IPS-18c (cell line): ENCODE measurements around the gene NES.

Source experiments
- H3K4me3 ChIP-seq: 2 replicates; pipeline ENCODE4 v1.7.0; 2013; ENCODE audit warnings: low read depth, mild to moderate bottlenecking, low read length, moderate library complexity; ENCODE audit not compliant: insufficient read depth
- H3K9me3 ChIP-seq: one replicate; pipeline ENCODE4 v1.6.1; 2013; ENCODE audit warnings: mild to moderate bottlenecking, low read length, moderate library complexity; ENCODE audit not compliant: control insufficient read depth, insufficient read depth

Gene NES

GRCh38 chr1:156671804-156672203 lies 5.4 kb downstream of the NES start:
- Histone ChIP-seq H3K4me3 (no peak overlapping the region), H3K9me3 (no peaks in the 10 kb centered on the region)

GRCh38 chr1:156670791-156671190 lies 6.4 kb downstream of the NES start:
- no peak overlapping the region for H3K4me3 ChIP-seq
- no peaks in the 10 kb centered on the region for H3K9me3 ChIP-seq

- Histone ChIP-seq H3K9me3 (no peaks in the 10 kb centered on the region), H3K4me3 (no peak overlapping the region)
Measured at GRCh38 chr1:156670359-156670758, 6.8 kb downstream of the NES start.

GRCh38 chr1:156669794-156670193 lies 7.4 kb downstream of the NES start:
- H3K9me3 ChIP-seq = no peaks in the 10 kb centered on the region
- no peak overlapping the region for H3K4me3 ChIP-seq

GRCh38 chr1:156668801-156669637 lies 8.2 kb downstream of the NES start:
- Histone ChIP-seq H3K4me3 (no peak overlapping the region; the same call in 1 of the 2 replicates), H3K9me3 (no peaks in the 10 kb centered on the region)

- Histone ChIP-seq H3K9me3 (no peaks in the 10 kb centered on the region), H3K4me3 (no peak overlapping the region)
Measured at GRCh38 chr1:156667968-156668709, 9.1 kb downstream of the NES start.

GRCh38 chr1:156667610-156667967 lies 9.6 kb downstream of the NES start:
- Histone ChIP-seq H3K4me3 (no peak overlapping the region), H3K9me3 (no peaks in the 10 kb centered on the region)

GRCh38 chr1:156666862-156667609 lies 10.2 kb downstream of the NES start:
- Histone ChIP-seq H3K4me3 (no peak overlapping the region), H3K9me3 (no peaks in the 10 kb centered on the region)

- H3K4me3 ChIP-seq = no peak overlapping the region
Measured at GRCh38 chr1:156665539-156665938, 11.7 kb downstream of the NES start.

GRCh38 chr1:156664767-156665411 lies 12.3 kb downstream of the NES start:
- Histone ChIP-seq H3K4me3 (no peak overlapping the region), H3K9me3 (no peaks in the 10 kb centered on the region)

More at GRCh38 chr1:156665539-156665938, 11.7 kb downstream of the NES start:
- no peaks in the 10 kb centered on the region for H3K9me3 ChIP-seq

GRCh38 chr1:156664046-156664766 lies 13.0 kb downstream of the NES start:
- Histone ChIP-seq H3K4me3 (no peak overlapping the region; the same call in 1 of the 2 replicates), H3K9me3 (no peaks in the 10 kb centered on the region)

- H3K4me3 ChIP-seq = no peak overlapping the region
- no peaks in the 10 kb centered on the region for H3K9me3 ChIP-seq
Measured at GRCh38 chr1:156663178-156663577, 14.0 kb downstream of the NES start.

- no peaks in the 10 kb centered on the region for H3K9me3 ChIP-seq
- H3K4me3 ChIP-seq = no peak overlapping the region
Measured at GRCh38 chr1:156662800-156663055, 14.5 kb downstream of the NES start.

- no peak overlapping the region for H3K4me3 ChIP-seq
- no peaks in the 10 kb centered on the region for H3K9me3 ChIP-seq
Measured at GRCh38 chr1:156662005-156662799, 15.0 kb downstream of the NES start.

GRCh38 chr1:156660752-156661112 lies 16.5 kb downstream of the NES start:
- H3K4me3 ChIP-seq = no peak overlapping the region
- no peaks in the 10 kb centered on the region for H3K9me3 ChIP-seq

GRCh38 chr1:156659988-156660751 lies 17.0 kb downstream of the NES start:
- no peaks in the 10 kb centered on the region for H3K9me3 ChIP-seq
- no peak overlapping the region for H3K4me3 ChIP-seq
